GM19438 (cell line): ENCODE data around the gene ANKK1.

Experiments
- ATAC-seq: cut with Tn5 transposase; IDR thresholded peaks from one replicate; pipeline ENCODE4 v1.9.1; 2021; ENCODE audit warnings: low read depth; ENCODE audit not compliant: unreplicated experiment

Gene ANKK1

DNA sequence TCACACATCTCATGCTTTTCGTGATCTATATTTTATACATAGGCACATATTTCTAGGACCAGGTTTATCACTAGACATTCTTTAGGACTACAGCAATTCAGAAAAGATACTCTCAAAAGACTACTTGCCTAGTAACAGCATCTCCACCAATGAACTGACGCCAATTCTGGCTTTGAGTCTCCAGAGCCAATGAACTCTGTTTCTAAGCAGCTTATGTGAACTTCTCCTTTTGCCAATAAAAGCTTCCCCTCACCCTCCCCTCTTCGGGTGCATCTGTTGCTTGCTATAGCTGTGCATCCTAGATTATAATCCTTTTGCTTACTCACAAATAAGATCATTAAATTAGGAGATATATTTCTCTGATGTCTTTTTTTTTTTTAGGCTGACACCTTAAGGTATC, 11.4 kb upstream of the ANKK1 start:
- no peak for ATAC-seq

DNA sequence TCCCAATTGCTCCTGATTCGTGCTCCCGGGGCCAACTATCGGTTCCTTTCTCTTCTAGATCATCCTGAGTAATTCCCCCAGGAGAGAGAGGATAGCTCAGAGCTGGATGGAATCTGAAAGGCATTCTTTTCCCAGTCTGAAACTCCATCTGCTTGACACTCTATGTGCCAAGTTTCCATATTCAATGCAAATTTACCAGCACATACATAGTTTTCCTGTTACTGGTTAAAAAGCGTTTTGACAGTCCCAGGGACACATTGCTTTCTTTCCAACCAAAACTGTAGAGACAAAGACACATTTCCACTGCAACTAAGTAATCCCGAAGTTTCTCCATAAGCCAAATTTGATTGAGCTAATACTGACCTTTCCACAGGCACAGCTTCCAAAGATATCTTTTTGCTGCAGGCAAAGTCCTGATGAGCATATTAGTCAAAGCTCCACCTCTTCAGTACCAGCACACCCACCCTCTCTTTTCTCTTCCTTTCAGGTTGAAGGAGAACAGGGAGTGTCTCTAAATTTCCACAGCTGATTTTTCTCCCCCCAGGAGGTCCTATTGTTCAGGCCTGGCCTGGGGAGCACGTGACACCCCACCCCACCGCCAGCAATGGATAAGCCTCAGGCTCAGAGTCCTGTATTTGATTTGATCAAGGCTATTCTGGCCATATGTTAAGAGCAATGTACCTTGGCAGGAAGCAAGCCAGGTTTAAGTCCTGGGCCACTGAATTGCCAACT, 9.7 kb upstream of the ANKK1 start:
- ATAC-seq: no peak

DNA sequence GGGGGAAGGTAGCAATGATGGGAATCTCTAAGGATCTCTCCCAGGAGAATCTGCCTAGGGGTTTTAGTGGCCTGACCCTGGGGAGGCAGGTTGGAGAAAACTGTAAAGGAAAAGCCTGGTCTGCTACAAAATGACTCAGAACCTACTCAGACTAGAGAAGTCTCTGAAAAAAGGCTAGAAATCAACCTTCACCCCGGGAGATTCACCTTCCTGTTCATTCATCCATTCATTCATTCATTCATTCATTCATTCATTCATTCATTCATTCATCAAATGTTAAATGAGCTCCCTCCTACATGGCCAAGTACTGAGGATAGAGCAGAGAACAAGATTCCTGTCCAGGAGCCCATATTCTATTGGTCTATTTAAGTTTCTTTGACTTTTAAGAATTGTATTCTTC, 8.9 kb upstream of the ANKK1 start:
- ATAC-seq: no peak

DNA sequence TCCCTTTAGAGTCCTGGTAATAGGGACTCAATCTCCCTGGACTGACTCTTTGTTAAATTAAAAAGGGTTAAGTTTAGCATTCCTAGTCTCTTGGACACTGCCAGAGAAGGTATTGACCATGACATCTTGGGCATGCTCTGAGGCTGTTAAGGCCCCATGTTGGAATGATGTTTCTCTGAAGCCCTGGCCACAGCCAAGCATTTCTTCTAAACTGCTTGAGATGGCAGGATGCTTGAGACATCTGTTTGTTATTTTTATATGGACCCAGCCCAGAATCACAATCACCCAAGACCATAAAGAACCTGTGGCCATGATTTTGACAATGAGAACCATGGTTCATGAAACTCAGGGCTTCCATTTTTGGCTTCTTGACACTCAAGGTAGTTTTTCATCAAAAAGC, 5.5 kb upstream of the ANKK1 start:
- no peak for ATAC-seq

DNA sequence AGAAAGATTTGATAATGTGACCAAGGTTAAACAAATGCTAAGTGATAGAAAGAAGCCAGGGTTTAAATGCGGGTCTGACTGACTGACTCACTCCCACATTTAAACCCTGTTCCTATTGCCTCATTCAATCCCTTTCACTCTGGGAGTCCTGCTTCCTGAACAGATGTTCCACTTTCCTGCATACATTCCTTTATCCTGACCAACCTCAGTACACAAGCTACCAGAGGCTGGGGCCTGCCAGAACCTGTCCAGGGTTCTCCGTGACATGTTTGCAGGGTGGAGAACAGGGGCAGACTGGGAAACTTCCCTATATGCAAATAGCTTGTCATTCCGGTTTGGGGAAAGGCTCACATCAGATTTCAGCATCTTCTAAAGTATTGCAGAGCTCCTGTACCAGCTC, 3.0 kb upstream of the ANKK1 start:
- ATAC-seq: no peak

DNA sequence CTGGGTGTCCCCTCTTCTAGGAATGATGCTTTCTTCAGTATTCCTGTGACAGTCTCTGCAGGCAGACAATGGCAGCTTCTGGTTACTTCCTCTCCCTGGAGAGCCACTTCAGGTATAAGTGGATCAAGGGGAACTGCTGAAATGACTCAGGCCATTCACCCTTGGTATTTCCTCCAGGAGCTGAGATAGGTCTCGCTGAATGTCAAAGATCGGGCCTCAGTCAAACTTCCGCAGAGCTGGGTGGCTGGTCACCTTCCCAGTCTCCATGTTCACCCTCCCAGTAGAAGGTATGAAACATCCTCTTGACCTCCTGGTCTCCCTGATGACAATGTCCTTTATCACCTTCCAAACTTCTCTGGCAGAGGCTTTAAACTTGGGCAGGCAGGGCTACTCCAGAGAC, 1.8 kb upstream of the ANKK1 start:
- no peak for ATAC-seq

DNA sequence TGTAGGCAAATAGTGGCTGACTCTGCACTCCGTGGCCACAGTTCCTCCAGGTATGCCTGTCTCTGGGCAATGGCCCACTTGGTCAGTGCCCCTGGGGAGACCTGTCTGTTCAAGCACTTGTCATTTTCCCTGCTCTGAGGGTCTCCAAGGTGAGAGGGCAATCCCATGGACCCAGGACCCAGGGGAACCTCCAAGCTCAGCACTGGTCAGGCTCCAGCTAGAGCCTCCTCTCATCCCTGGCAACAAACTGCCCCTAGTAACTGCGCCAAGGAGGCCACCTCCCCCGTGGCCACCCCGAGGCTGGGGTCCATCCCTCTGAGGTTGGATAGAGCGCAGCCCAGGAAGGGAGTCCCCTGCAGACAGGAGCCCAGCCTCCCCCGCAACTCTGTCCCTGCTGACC, 713 bp upstream of the ANKK1 start:
- ATAC-seq: no peak

DNA sequence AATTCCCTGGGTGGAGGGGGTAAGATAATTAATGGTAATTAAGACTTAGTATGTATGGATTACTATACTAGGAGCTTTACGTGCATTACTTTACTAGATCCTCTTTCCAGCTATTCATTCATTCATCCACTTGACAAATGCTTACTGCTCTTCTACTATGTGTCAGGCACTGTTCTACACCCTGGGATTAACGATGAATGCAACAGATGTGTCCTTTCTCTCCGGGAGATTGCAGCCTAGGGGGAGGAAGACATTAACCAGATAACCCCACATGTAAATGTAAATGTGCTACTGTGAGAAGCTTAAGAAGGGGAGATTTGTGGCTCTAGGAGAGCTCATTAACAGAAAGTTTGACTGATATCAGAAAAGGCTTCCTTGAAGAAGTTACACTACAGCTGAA, 1.7 kb downstream of the ANKK1 start:
- no peak for ATAC-seq

DNA sequence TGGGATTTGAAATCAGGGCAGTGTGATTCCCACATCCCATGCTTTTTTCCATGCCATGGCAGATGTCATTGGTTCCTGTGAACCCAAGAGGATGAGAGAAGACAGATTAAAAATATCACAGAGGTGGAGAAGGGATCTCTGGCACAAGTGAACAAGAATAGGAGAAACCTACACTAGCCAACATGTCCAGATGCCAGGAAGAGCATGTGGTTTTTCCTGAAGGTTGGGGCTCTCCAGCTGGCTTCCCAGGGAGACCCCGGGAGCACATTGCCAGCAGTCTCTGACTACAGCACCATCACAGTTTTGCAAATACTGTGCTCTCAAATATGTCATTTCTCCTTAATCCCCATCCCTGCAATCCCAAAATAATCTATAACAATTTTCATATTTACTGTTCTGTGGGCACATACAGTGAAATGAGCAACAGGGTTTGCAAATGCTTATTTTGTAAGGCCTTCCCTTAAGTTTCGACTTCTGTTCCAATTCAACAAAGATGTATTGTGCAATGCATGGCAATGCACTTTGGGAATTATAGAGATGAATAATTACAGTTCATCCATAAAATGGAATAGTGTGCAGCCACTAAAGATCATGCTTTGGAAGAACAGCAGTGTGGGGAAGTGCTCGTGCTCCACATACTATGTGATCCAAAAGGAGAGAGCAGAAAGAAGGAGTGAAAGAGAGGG, 4.8 kb downstream of the ANKK1 start:
- no peak for ATAC-seq

DNA sequence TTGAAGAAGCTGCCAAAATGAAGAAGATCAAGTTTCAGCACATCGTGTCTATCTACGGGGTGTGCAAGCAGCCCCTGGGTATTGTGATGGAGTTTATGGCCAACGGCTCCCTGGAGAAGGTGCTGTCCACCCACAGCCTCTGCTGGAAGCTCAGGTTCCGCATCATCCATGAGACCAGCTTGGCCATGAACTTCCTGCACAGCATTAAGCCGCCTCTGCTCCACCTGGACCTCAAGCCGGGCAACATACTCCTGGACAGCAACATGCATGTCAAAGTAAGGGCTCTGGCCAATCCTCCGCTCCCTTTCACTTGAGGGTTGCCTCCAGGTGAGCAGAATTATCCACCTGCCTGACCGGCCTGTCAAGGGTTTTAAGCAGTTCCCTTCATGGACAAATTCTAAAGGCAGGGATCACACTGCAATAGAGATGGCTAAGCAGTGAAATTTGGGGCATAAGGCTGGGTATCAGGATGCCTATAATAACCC, 6.0 kb downstream of the ANKK1 start:
- ATAC-seq: no peak

DNA sequence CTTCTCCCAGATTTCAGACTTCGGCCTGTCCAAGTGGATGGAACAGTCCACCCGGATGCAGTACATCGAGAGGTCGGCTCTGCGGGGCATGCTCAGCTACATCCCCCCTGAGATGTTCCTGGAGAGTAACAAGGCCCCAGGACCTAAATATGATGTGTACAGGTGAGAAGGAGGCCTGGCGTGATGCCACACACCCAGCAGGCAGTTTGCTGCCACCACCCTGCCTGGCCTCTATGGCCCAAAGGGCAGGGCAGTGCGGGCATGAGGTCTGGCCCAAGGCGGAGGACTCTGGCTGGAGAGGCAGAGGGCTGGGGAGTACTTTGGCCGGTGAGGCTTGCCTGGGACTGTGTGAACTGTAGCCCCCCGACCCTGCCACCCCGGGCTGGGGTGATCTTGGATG, 7.3 kb downstream of the ANKK1 start:
- ATAC-seq: no peak

DNA sequence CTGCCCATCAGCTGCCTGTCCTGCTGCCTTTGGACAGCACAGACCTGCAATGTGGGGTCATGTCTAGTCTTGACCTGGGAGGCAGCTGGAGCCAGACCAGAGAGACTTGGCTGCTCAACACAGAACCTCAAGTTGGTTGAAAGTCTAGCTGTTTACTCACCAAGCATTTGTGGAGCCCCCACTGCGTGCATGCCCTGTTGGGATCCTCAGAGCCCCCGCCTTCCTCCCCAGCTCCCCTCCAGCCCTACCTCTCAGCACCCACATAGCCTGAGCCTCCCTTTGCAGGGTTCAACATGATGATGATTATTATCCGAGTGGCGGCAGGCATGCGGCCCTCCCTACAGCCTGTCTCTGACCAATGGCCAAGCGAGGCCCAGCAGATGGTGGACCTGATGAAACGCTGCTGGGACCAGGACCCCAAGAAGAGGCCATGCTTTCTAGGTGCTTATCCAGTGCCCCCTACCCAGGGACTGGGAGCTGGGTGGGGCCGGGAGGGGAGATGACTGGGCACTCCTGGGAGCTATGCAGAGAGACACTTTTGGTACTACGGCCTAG, 8.3 kb downstream of the ANKK1 start:
- ATAC-seq: no peak

DNA sequence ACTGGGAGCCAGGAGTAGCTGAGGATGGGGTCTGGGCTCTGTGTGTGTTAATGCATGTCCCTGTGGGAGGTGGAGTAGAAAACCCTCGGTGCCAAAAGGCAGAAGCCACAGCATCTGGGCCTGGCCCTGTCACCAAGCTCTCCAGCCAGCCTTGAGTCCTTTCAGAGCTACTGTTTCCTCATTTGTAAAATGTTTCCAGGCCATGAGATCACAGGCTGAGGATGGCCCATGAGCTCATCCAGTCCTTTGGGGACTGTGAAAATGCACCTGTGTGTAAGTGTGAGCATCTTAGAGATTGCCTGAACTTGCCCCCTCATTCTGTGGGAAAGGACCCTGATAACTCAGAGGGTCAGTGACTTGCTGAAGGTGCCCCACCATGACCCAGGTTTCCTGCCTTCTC, 9.1 kb downstream of the ANKK1 start:
- no peak for ATAC-seq

DNA sequence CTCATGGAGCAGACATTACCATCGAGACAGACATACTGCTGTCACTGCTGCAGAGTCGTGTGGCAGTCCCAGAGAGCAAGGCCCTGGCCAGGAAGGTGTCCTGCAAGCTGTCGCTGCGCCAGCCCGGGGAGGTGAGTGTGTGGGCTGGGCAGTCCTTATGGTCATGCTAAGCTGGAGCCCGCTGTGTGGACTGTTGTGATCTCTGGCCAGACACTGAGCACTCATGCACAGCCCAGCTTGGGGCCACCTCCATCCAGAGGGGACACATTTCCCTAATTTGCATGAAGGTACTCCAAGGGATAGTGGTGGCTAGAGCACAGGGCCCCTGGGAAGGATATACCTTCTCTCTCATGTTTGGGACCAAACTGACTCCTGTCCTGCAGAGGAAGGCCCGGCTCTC, 9.6 kb downstream of the ANKK1 start:
- ATAC-seq: no peak

DNA sequence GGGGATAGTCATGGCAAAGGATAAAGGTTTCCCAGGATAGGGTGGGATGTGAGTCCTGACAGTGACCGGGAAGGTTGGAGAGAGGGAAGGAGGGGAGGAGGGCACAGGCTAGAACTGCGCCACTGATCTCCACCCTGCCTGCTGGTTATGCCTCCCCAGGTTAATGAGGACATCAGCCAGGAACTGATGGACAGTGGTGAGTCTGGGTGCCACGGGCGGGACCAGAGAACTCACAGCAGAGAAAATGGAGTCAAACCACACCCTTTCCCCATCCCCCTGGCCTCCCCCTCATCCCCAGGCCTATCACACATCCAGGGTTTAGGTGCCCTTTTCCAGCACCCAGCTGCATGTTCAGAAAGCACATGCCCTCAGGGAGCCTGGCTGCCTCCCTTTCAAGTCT, 10.2 kb downstream of the ANKK1 start:
- no peak for ATAC-seq

DNA sequence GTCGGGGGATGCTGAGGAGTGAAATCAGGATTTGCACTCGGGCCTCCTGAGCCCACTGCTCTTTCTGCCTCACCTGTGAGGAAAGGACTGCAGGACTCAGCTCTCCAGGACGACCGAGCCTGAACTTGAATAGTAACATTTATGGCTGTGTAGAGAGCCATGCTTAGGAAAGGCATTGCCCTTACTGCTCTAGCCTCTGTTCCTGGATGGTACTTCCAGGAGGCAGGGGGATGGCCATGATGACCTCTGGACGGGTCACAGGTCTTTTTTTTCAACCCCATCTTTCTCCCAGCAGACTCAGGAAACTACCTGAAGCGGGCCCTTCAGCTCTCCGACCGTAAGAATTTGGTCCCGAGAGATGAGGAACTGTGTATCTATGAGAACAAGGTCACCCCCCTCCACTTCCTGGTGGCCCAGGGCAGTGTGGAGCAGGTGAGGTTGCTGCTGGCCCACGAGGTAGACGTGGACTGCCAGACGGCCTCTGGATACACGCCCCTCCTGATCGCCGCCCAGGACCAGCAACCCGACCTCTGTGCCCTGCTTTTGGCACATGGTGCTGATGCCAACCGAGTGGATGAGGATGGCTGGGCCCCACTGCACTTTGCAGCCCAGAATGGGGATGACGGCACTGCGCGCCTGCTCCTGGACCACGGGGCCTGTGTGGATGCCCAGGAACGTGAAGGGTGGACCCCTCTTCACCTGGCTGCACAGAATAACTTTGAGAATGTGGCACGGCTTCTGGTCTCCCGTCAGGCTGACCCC, 11.3 kb downstream of the ANKK1 start:
- no peak for ATAC-seq

DNA sequence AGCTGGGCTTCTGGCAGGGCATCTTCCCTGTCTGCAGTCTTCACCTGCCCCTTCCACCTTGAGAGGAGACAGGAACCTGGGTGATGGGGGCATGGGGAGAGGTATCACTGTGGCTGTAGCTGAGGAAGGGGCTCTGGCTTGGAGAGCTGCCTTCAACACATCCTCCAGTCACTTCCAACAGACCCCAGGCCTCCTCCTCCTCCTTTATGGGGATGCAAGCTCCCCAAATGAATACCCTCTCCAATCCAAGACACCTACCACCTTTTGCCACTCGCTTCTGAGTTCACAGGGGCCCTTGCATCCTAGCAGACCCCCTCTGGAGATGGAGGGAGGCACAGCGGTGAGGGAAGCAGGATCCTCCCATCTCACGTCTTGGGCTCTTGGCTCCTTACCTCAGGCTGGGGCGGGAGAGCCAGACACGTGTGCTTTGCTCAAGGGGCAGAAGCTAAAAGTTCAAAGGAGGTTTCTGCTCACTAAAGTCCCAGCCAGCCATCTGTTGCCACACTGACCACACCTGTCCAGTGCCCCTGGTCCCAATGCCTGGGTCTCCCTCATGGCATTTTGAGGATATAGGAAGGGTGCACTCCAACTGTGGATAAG, 13.2 kb downstream of the ANKK1 start:
- no peak for ATAC-seq

DNA sequence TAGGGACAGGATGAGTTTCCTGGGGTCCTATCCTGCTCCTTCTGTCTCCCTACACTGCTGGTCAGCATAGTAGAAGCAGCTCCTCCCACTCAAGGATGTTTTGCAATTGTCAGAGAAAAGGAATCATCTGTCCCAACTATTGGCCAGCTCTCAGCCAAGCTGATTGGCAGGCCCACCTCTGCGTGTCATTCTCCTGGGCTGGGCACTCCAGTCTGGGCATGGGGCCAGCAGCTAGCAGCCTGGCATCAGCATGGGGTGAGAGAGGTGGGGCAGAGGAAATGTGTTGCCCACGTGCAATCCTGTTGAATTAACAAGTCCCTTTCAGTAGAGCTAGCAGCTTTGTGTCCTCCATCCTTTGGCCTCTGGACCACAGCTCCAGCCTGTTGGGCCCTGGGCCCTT, 14.1 kb downstream of the ANKK1 start:
- ATAC-seq: no peak

DNA sequence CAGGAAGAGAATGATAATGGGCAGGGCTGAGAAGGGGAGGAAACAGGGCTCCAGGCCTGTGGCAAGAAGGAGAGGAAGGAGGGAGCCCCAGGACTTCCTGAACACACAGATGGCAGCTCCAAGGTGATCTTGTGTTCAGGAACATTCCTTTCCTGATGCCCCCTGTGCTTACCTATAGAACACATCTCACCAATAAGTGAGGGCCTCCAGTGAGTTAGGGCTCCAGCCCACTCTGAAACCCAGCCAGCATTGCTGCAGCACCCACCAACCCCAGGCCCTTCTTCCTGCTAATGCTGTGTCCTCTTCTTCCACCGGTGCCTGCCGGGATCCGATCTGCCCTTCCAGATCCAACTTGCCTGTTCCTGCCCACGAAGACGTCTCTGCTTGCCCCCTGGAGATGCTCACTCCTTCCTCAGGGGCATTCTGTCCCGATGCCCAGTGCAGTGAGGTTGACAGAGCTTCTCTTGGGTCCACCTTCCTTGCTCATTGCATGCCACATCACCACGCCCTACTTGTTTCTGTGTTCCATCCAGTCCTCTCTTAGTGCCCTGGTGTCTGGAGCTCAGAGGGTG, 17.4 kb downstream of the ANKK1 start:
- ATAC-seq: no peak

DNA sequence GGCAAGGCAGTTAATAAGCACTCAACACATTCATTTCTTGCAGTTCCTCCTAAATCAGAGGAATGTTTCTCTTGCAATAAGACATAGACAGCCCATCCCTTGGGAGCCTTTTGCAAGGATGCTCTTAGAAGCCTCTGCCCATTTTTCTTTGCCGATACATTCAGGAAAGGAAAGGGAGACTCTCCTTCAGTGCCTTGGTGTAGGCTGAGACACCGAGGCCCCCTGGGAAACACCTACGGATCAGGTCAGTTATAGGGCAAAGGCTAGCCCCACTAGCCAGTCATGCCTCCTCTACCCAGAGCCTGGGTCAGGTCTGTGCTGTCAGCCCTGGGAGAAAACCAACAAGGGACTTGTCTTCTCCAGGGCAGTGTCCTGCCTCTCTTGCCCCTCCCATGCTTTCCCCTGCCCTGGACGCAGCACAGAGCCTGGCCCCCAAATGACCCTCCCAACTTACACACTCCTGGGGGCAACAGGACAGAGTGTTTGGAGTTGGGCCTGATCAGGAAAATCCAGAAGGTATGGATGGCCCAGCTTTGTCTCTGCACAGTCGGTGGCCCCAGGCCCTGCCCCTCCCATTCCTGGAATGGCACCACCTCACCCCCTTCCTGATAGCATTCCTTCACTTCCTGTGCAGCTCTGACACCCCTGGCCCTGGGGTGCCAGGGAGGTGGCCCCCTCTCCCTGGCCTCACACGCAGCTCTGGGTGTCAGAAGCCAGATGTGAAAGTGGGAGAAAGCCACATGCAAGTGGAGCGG, 18.3 kb downstream of the ANKK1 start:
- ATAC-seq: no peak
